HCT116 (cell line): Measurements from ENCODE around the gene DYNLT1. TPM values are rescaled to one million over a fixed set of nuclear protein-coding genes. Genes with fewer than 3 reads are reported as not detected.

Experiments used
- ATAC-seq: fragments of 200-7000 bp; cut with Tn5 transposase; 2 replicates; pipeline ENCODE4 v1.9.1; 2020; ENCODE audit warnings: mild to moderate bottlenecking, moderate library complexity
- BruUV-seq: library from RNA; stranded (reverse); fragments of 400-500 nt; replicated peaks from 2 replicates; lab custom pipeline; 2021; lab: Mats Ljungman, UMichigan
- CTCF ChIA-PET: fragments of 300-600 bp; sonication (Branson Sonifier 250); formaldehyde crosslinking; loops from one replicate; lab custom pipeline; 2021; ENCODE audit warnings: antibody characterized with exemption; lab: Charles Lee
- POLR2A ChIA-PET: fragments of 300-600, 350-600 bp; sonication (Branson Sonifier 250); formaldehyde crosslinking; loops from one replicate; lab custom pipeline; 2021; ENCODE audit warnings: antibody characterized with exemption; lab: Charles Lee
- RAD21 ChIA-PET, 2 experiments: fragments of 300-600 bp; sonication (Branson Sonifier 250); formaldehyde crosslinking; loops; one replicate each; lab custom pipeline; 2023; ENCODE audit warnings: low total read pairs in 2 of 2; ENCODE audit not compliant: uncharacterized antibody in 2 of 2, unreplicated experiment in 2 of 2, low non-redundant PET in 1 of 2; lab: Charles Lee
- DNase-seq: peaks from one replicate; pipeline ENCODE4 v3.0.0-alpha.2; 2010; ENCODE audit warnings: low read depth, low spot score
- H2AFZ ChIP-seq: fragments of 200-600 bp; shearing (Covaris generic), sonication (generic); 2 replicates; pipeline ENCODE4 v1.6.1; 2017; ENCODE audit warnings: low read depth, mixed run types, mixed read lengths, antibody characterized with exemption, low read length; ENCODE audit not compliant: poor library complexity, severe bottlenecking
- H3K27ac ChIP-seq: 2 replicates; pipeline ENCODE4 v1.5.1; 2012; ENCODE audit warnings: low read depth, low read length
- H3K27me3 ChIP-seq: fragments of 200-600 bp; sonication (generic); 2 replicates; pipeline ENCODE4 v1.6.1; 2016; ENCODE audit warnings: mixed run types, low read length, mixed read lengths; ENCODE audit not compliant: insufficient read depth
- H3K36me3 ChIP-seq, 2 experiments: fragments of 200-500 bp in 1 of 2; fragments of 200-600 bp in 1 of 2; sonication (Bioruptor generic) in 1 of 2; sonication (generic) in 1 of 2; 2 replicates each; pipeline versions ENCODE4 v1.5.1 to v1.6.1; 2014 to 2016; ENCODE audit warnings: low read length in 2 of 2, inconsistent platforms in 1 of 2, mixed read lengths in 1 of 2, mixed run types in 1 of 2; ENCODE audit not compliant: insufficient read depth in 2 of 2, control insufficient read depth in 1 of 2
- H3K4me1 ChIP-seq, 2 experiments: fragments of 200-600 bp in 1 of 2; sonication (generic) in 1 of 2; 2 replicates each; pipeline versions ENCODE4 v1.5.1 to v1.6.1; 2012 to 2017; ENCODE audit warnings: low read length in 2 of 2, inconsistent platforms in 1 of 2, mild to moderate bottlenecking in 1 of 2, mixed read lengths in 1 of 2, mixed run types in 1 of 2, moderate library complexity in 1 of 2; ENCODE audit not compliant: insufficient read depth in 2 of 2, control insufficient read depth in 1 of 2
- H3K4me2 ChIP-seq: fragments of 200-600 bp; sonication (generic); 2 replicates; pipeline ENCODE4 v1.6.1; 2017; ENCODE audit warnings: mixed run types, low read length, mixed read lengths
- H3K4me3 ChIP-seq, 2 experiments: fragments of 200-600 bp in 1 of 2; sonication (generic) in 1 of 2; replicated peaks in 1 of 2; 2 replicates each; pipeline ENCODE4 v1.5.1; 2011 to 2016; ENCODE audit warnings: low read length in 2 of 2, control low read depth in 1 of 2, low read depth in 1 of 2, mild to moderate bottlenecking in 1 of 2, mixed read lengths in 1 of 2, mixed run types in 1 of 2
- H3K79me2 ChIP-seq: fragments of 200-600 bp; sonication (generic); 2 replicates; pipeline ENCODE4 v1.6.1; 2017; ENCODE audit warnings: mild to moderate bottlenecking, mixed run types, low read length, moderate library complexity, mixed read lengths; ENCODE audit not compliant: insufficient read depth
- H3K9ac ChIP-seq: fragments of 200-600 bp; sonication (generic); 2 replicates; pipeline ENCODE4 v1.6.1; 2016; ENCODE audit warnings: low read length, mixed read lengths
- H3K9me2 ChIP-seq: fragments of 200-600 bp; sonication (generic), shearing (Covaris generic); 2 replicates; pipeline ENCODE4 v1.6.1; 2017; ENCODE audit warnings: mixed run types, mild to moderate bottlenecking, moderate library complexity; ENCODE audit not compliant: insufficient read depth
- H3K9me3 ChIP-seq, 2 experiments: fragments of 200-500 bp in 1 of 2; fragments of 200-600 bp in 1 of 2; sonication (Bioruptor generic) in 1 of 2; sonication (generic) in 1 of 2; 2 replicates each; pipeline ENCODE4 v1.6.1; 2014 to 2017; ENCODE audit warnings: low read length in 2 of 2, mixed read lengths in 2 of 2, inconsistent platforms in 1 of 2, low read depth in 1 of 2, mild to moderate bottlenecking in 1 of 2, mixed run types in 1 of 2, moderate library complexity in 1 of 2; ENCODE audit not compliant: control insufficient read depth in 1 of 2, insufficient read depth in 1 of 2
- H4K20me1 ChIP-seq: fragments of 200-600 bp; sonication (generic), shearing (Covaris generic); 2 replicates; pipeline ENCODE4 v1.6.1; 2017; ENCODE audit warnings: mixed run types, mild to moderate bottlenecking, moderate library complexity; ENCODE audit not compliant: insufficient read depth
- POLR2A ChIP-seq: IDR thresholded peaks from 2 replicates; pipeline ENCODE4 v1.7.0; 2011; ENCODE audit warnings: borderline replicate concordance; ENCODE audit not compliant: insufficient read depth, insufficient read length; ENCODE audit errors: extremely low read depth
- RAD21 ChIP-seq: IDR thresholded peaks from 2 replicates; pipeline ENCODE4 v1.6.1; 2012; ENCODE audit warnings: low read depth, mild to moderate bottlenecking
- SP1 ChIP-seq: IDR thresholded peaks from 2 replicates; pipeline ENCODE4 v1.6.1; 2012; ENCODE audit warnings: low read depth
- intact Hi-C: fragments of 100-400 bp; cut with micrococcal nuclease; formaldehyde crosslinking; loops from 2 replicates; pipeline ENCODE4 v1.10.0; 2022
- total RNA-seq: library from RNA; stranded (reverse); gene quantifications from one replicate; pipeline ENCODE4 v1.2.1, GENCODE V29; 2021; ENCODE audit not compliant: unreplicated experiment
- TF ChIP-seq, protein P1 (sequence below): IDR thresholded peaks from 2 replicates; pipeline ENCODE4 v1.6.1; 2011; ENCODE audit warnings: mild to moderate bottlenecking, low read length, moderate library complexity; ENCODE audit not compliant: insufficient replicate concordance; ENCODE audit errors: extremely low read depth
- TF ChIP-seq, protein P2 (sequence below), 3 experiments: fragments of 200-600 bp in 1 of 3; sonication (generic) in 1 of 3; IDR thresholded peaks in 2 of 3; conservative IDR thresholded peaks in 1 of 3; 2 replicates each; pipeline ENCODE4 v1.5.1; 2012 to 2017; ENCODE audit warnings: low read depth in 2 of 3, low read length in 2 of 3, antibody characterized with exemption in 1 of 3, borderline replicate concordance in 1 of 3, control low read depth in 1 of 3, mild to moderate bottlenecking in 1 of 3, mixed read lengths in 1 of 3, mixed run types in 1 of 3, moderate library complexity in 1 of 3; ENCODE audit not compliant: insufficient read depth in 1 of 3

The DYNLT1 gene
- total RNA-seq, 1 experiment from 2014 or later, result 239 TPM

DNA sequence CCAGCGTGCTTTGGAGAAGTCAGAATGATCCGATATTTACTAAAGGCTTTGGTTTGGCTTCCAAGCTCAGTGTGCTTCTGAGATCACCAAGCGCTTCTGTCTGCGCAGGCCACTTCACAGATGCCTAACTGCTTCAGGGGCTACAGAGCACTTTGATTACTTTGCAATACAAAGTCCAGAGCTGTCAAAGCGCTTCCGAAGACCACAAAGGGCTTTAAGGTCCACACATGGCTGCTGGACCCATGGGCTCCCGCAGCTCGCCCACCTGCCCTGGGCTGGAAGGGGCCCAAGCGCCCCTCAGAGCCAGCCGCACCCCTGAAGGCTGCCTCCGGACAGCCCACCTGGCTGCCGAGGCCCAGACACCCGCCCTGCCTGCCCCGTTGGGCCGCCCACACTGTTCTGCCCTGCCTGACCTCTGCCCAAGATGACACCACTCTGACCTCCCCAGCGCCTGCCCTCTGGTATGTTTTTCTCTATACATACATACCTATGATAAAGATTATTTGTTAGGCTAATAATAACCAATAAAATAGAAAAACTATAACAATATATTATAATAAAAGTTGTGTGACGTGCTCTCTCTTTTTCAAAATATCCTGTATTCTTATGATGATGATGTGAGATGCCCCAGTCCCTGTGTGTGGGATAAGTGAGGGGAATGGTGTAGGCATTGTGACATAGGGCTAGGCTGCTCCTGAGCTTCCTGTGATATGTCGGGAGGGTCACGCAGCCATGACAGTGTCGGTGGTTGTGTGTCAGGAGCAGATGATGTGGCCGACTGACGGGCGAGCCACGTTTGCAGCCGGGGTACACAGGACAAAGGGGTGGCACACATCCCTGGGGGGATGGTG is 22.6 kb downstream of the DYNLT1 start:
- ChIA-PET POLR2A (no interaction called here), RAD21 (no interaction called here), CTCF (no interaction called here)
- peaks cover 11% of the 10 kb centered on the region; the same call in 1 of the 2 replicates for H3K79me2 ChIP-seq
- no peak overlapping the region for H2AFZ ChIP-seq
- no peak for DNase-seq
- no peaks in the 10 kb centered on the region for H3K9me3 ChIP-seq
- H3K36me3 ChIP-seq, result peaks cover 15 to 34% of the 10 kb centered on the region in 2 experiments
- H3K4me3 ChIP-seq, result no peak overlapping the region
- no peak overlapping the region for H3K9ac ChIP-seq
- no peaks in the 10 kb centered on the region for H3K4me1 ChIP-seq
- ATAC-seq, result no peak
- intact Hi-C loops, result no loop called here
- H3K4me2 ChIP-seq, result no peak overlapping the region
- H3K9me2 ChIP-seq, result no peaks in the 10 kb centered on the region
- no peaks in the 10 kb centered on the region for H4K20me1 ChIP-seq
- no peak overlapping the region for H3K27ac ChIP-seq
- TF ChIP-seq, protein P1, sequence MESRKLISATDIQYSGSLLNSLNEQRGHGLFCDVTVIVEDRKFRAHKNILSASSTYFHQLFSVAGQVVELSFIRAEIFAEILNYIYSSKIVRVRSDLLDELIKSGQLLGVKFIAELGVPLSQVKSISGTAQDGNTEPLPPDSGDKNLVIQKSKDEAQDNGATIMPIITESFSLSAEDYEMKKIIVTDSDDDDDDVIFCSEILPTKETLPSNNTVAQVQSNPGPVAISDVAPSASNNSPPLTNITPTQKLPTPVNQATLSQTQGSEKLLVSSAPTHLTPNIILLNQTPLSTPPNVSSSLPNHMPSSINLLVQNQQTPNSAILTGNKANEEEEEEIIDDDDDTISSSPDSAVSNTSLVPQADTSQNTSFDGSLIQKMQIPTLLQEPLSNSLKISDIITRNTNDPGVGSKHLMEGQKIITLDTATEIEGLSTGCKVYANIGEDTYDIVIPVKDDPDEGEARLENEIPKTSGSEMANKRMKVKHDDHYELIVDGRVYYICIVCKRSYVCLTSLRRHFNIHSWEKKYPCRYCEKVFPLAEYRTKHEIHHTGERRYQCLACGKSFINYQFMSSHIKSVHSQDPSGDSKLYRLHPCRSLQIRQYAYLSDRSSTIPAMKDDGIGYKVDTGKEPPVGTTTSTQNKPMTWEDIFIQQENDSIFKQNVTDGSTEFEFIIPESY, result no peak
- TF ChIP-seq SP1, result no peak
- TF ChIP-seq POLR2A, result no peak
- TF ChIP-seq, protein P2, sequence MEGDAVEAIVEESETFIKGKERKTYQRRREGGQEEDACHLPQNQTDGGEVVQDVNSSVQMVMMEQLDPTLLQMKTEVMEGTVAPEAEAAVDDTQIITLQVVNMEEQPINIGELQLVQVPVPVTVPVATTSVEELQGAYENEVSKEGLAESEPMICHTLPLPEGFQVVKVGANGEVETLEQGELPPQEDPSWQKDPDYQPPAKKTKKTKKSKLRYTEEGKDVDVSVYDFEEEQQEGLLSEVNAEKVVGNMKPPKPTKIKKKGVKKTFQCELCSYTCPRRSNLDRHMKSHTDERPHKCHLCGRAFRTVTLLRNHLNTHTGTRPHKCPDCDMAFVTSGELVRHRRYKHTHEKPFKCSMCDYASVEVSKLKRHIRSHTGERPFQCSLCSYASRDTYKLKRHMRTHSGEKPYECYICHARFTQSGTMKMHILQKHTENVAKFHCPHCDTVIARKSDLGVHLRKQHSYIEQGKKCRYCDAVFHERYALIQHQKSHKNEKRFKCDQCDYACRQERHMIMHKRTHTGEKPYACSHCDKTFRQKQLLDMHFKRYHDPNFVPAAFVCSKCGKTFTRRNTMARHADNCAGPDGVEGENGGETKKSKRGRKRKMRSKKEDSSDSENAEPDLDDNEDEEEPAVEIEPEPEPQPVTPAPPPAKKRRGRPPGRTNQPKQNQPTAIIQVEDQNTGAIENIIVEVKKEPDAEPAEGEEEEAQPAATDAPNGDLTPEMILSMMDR (IDR thresholded peaks at IDR 0.05 in 2 of 3, conservative IDR thresholded peaks at IDR 0.05 in 1 of 3; ENCODE audit: borderline replicate concordance in 1 of 3, insufficient read depth in 1 of 3, low read depth in 2 of 3, low read length in 2 of 3), result no peak
- no peak for TF ChIP-seq RAD21
- TF ChIP-seq, all 23 proteins: peak for 0
- no TSS peak for BruUV-seq
- H3K27me3 ChIP-seq, result no peaks in the 10 kb centered on the region
